Trophoblast cell (in vitro differentiated cells and primary cell): ENCODE results near the gene FAM83F.

Experiments used
- DNase-seq, 2 donors: peaks; one replicate each; pipeline ENCODE4 v3.0.0-alpha.2; 2016
- H2AFZ ChIP-seq: 2 replicates; pipeline ENCODE4 v1.6.1; 2013; ENCODE audit warnings: low read length, moderate library complexity, mild to moderate bottlenecking; ENCODE audit not compliant: insufficient read depth, poor library complexity
- H2AK5ac ChIP-seq: 2 replicates; pipeline ENCODE4 v1.6.1; 2013; ENCODE audit warnings: mild to moderate bottlenecking, low read length
- H2BK120ac ChIP-seq: 2 replicates; pipeline ENCODE4 v1.6.1; 2013; ENCODE audit warnings: low read length, mild to moderate bottlenecking, moderate library complexity; ENCODE audit not compliant: insufficient read depth, poor library complexity
- H2BK12ac ChIP-seq: 2 replicates; pipeline ENCODE4 v1.6.1; 2013; ENCODE audit warnings: mild to moderate bottlenecking, low read length, moderate library complexity
- H2BK5ac ChIP-seq: 2 replicates; pipeline ENCODE4 v1.6.1; 2013; ENCODE audit warnings: low read length, low read depth, moderate library complexity, mild to moderate bottlenecking; ENCODE audit not compliant: poor library complexity
- H3K14ac ChIP-seq: 2 replicates; pipeline ENCODE4 v1.6.1; 2013; ENCODE audit warnings: mild to moderate bottlenecking, low read length
- H3K18ac ChIP-seq: 2 replicates; pipeline ENCODE4 v1.6.1; 2013; ENCODE audit warnings: mild to moderate bottlenecking, low read length
- H3K23ac ChIP-seq: 2 replicates; pipeline ENCODE4 v1.6.1; 2013; ENCODE audit warnings: low read length
- H3K27ac ChIP-seq: 2 replicates; pipeline ENCODE4 v1.5.1; 2013; ENCODE audit warnings: low read depth, mild to moderate bottlenecking, inconsistent platforms, low read length, moderate library complexity
- H3K27me3 ChIP-seq: 2 replicates; pipeline ENCODE4 v1.6.1; 2013; ENCODE audit warnings: inconsistent platforms, mild to moderate bottlenecking, low read length, moderate library complexity; ENCODE audit not compliant: insufficient read depth
- H3K36me3 ChIP-seq, 2 experiments: 1 replicate in 1 of 2; 2 replicates in 1 of 2; pipeline ENCODE4 v1.6.1; 2013; ENCODE audit warnings: low read length in 2 of 2, mild to moderate bottlenecking in 2 of 2, moderate library complexity in 1 of 2; ENCODE audit not compliant: insufficient read depth in 2 of 2, control insufficient read depth in 1 of 2
- H3K4ac ChIP-seq: 2 replicates; pipeline ENCODE4 v1.6.1; 2013; ENCODE audit warnings: low read depth, mild to moderate bottlenecking, low read length, moderate library complexity
- H3K4me1 ChIP-seq, 2 experiments: 1 replicate in 1 of 2; 2 replicates in 1 of 2; pipeline ENCODE4 v1.6.1; 2013; ENCODE audit warnings: low read length in 2 of 2, mild to moderate bottlenecking in 2 of 2, moderate library complexity in 1 of 2; ENCODE audit not compliant: insufficient read depth in 2 of 2, control insufficient read depth in 1 of 2
- H3K4me2 ChIP-seq: 2 replicates; pipeline ENCODE4 v1.6.1; 2013; ENCODE audit warnings: inconsistent platforms, mild to moderate bottlenecking, low read length, moderate library complexity
- H3K4me3 ChIP-seq: 2 replicates; pipeline ENCODE4 v1.5.1; 2013; ENCODE audit warnings: mild to moderate bottlenecking, low read depth, low read length, inconsistent platforms
- H3K79me1 ChIP-seq: one replicate; pipeline ENCODE4 v1.6.1; 2013; ENCODE audit warnings: low read length
- H3K79me2 ChIP-seq: 2 replicates; pipeline ENCODE4 v1.6.1; 2013; ENCODE audit warnings: low read length, mild to moderate bottlenecking; ENCODE audit not compliant: control insufficient read depth, insufficient read depth, poor library complexity
- H3K9ac ChIP-seq: 2 replicates; pipeline ENCODE4 v1.6.1; 2013; ENCODE audit warnings: mild to moderate bottlenecking, low read length
- H3K9me3 ChIP-seq: 2 replicates; pipeline ENCODE4 v1.6.1; 2013; ENCODE audit warnings: low read depth, mild to moderate bottlenecking, control low read depth, inconsistent platforms, low read length; ENCODE audit not compliant: insufficient read depth
- H4K12ac ChIP-seq: 2 replicates; pipeline ENCODE4 v1.6.1; 2013; ENCODE audit warnings: low read depth, mild to moderate bottlenecking, low read length, moderate library complexity
- H4K8ac ChIP-seq: 2 replicates; pipeline ENCODE4 v1.6.1; 2013; ENCODE audit warnings: low read depth, mild to moderate bottlenecking, low read length, moderate library complexity
- H4K91ac ChIP-seq: one replicate; pipeline ENCODE4 v1.6.1; 2013; ENCODE audit warnings: low read depth, mild to moderate bottlenecking, low read length, moderate library complexity
- WGBS: extraction: QIAGEN DNeasy Blood & Tissue Kit; methylation state at CpG from one replicate; pipeline ENCODE4 v1.1.7; 2013; ENCODE audit warnings: missing lambda C conversion rate; ENCODE audit not compliant: insufficient read length, insufficient coverage; ENCODE audit errors: extremely low coverage; 5-methylcytosine and 5-hydroxymethylcytosine counted together

Gene FAM83F

DNA sequence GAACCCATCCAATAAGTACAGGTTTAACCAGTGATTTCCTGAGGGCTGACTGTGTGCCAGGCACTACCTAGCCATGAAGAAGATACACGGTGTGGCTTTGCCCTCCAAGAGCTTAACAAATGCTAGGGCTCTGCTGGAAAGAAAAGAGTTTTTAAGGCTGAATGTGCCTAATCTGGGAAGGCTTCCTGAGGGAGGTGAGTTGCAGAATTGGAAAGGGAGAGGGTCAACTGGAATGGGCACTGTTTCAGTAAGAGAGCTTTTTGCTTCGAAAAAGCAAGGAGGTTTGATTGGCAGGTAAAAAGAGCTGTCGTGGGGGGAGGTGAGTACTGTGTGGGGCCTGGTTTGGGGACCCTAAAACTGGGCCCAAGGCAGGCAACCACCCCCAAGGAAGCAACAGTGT lies 2.7 kb downstream of the FAM83F start:
- no peak overlapping the region for H2AK5ac ChIP-seq
- peaks cover 3% of the 10 kb centered on the region for H3K9me3 ChIP-seq
- no peak overlapping the region for H3K4ac ChIP-seq
- no peak overlapping the region for H4K8ac ChIP-seq
- H2BK12ac ChIP-seq, result peak overlapping the region; percentile 0
- no peak overlapping the region for H2BK5ac ChIP-seq
- no peak overlapping the region for H3K27ac ChIP-seq
- H4K91ac ChIP-seq, result peak overlapping the region; percentile 25
- H3K36me3 ChIP-seq, result no peaks in the 10 kb centered on the region
- no peak overlapping the region for H3K4me3 ChIP-seq
- no peak overlapping the region for H4K12ac ChIP-seq
- H3K9ac ChIP-seq, result no peak overlapping the region
- no CpG with 5 or more reads among the region's 3 CpGs for WGBS
- H3K4me2 ChIP-seq, result peak overlapping the region; percentile 41
- no peak overlapping the region for H3K14ac ChIP-seq
- H2BK120ac ChIP-seq, result no peak overlapping the region
- peaks cover 5% of the 10 kb centered on the region for H3K79me1 ChIP-seq
- no peaks in the 10 kb centered on the region for H3K79me2 ChIP-seq
- H3K18ac ChIP-seq, result no peak overlapping the region
- DNase-seq, result no peak
- H3K23ac ChIP-seq, result no peak overlapping the region
- no peak overlapping the region for H2AFZ ChIP-seq
- H3K27me3 ChIP-seq, result peaks cover 7% of the 10 kb centered on the region
- H3K4me1 ChIP-seq, result peaks cover 35 to 44% of the 10 kb centered on the region in 2 experiments

DNA sequence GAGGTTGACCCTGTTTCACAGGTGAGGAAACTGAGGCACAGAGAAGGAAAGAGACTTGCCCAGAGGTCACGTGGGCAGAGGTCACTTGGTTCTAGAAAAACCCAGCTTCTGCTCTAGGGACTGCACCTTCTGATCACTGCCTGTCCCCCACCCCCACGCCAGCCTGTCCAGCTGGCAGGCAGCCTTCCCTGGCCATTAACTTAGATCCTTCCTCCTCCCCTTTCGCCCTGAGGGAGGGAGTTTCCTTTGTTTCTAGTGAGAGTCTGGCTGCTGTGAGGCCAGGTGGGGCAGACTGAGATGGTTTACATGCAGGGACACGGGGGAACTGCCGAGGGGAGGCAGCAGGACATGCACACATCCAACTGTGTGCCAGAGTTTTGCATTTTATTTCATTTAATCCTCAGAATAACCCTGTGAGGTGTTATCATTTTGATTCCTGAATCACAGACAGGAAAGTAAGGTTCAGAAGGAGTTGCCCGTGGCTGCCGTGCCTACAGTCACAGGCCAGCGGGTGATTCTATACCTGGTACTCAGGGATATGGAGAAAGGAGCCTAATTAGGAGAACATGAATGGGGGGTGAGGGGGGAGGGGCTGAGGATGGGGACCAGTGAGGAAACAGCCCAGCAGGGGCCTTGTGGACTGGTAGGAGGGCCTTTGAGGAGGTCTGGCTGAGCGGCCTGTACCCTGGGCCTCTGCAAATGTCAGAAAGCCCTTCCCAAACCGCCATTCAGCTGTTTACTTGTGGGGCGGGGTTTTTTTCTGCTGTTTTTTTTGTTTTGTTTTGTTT lies 3.4 kb downstream of the FAM83F start:
- Histone ChIP-seq H3K18ac (no peak overlapping the region), H3K36me3 (no peaks in the 10 kb centered on the region), H3K9me3 (peaks cover 3% of the 10 kb centered on the region), H2AFZ (no peak overlapping the region), H3K23ac (no peak overlapping the region), H4K91ac (peak overlapping the region; percentile 25), H3K27ac (no peak overlapping the region), H2BK5ac (no peak overlapping the region), H3K4ac (no peak overlapping the region), H3K79me1 (peaks cover 5% of the 10 kb centered on the region), H3K9ac (no peak overlapping the region), H3K4me2 (peak overlapping the region; percentile 41), H4K8ac (no peak overlapping the region), H2BK120ac (no peak overlapping the region), H3K4me1 (peaks cover 36 to 45% of the 10 kb centered on the region in 2 experiments), H2BK12ac (peak overlapping the region; percentile 0), H3K27me3 (peaks cover 7% of the 10 kb centered on the region), H3K4me3 (no peak overlapping the region), H4K12ac (no peak overlapping the region), H2AK5ac (no peak overlapping the region), H3K14ac (no peak overlapping the region), H3K79me2 (no peaks in the 10 kb centered on the region)
- WGBS, result no CpG with 5 or more reads among the region's 11 CpGs
- peak; percentile 24 to 37 for DNase-seq

DNA sequence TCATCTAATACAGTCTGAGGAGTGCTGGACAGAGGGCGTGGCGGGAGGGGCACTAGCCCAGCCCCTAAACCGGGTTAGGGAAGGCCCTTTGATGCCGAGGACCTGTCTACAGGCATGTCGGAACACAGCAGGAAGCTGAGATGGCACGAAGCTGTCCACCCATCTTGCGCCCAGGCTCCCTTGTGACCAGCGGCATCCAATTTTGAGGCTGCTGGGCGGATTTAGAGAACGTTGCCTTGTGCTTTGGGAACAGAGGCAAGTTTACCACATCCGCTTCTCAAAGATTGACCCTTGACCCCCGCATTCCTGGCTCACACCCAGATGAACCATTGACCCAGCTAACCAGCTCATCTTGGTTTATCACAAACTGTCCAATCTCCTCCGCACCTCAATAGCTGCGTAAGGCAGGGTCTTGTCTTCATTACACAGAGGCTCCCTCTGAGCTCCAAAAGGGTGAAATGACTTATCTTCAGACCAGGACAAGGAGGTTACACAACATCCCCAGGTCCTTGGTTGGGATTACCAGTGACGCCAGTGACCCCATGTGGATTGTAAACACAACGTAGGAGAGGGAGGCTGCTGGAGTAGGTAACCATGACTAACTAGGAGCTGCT lies 4.5 kb downstream of the FAM83F start:
- Histone ChIP-seq H3K14ac (no peak overlapping the region), H3K27me3 (peaks cover 3% of the 10 kb centered on the region), H3K4ac (no peak overlapping the region), H2AK5ac (no peak overlapping the region), H3K4me3 (no peak overlapping the region), H2AFZ (no peak overlapping the region), H3K36me3 (no peaks in the 10 kb centered on the region), H4K91ac (no peak overlapping the region), H3K79me2 (no peaks in the 10 kb centered on the region), H3K18ac (no peak overlapping the region), H3K4me2 (no peak overlapping the region), H2BK120ac (no peak overlapping the region), H3K4me1 (peaks cover 36 to 44% of the 10 kb centered on the region in 2 experiments), H4K12ac (no peak overlapping the region), H2BK12ac (no peak overlapping the region), H2BK5ac (no peak overlapping the region), H4K8ac (no peak overlapping the region), H3K27ac (no peak overlapping the region), H3K23ac (no peak overlapping the region), H3K79me1 (peaks cover 5% of the 10 kb centered on the region), H3K9ac (no peak overlapping the region), H3K9me3 (peaks cover 2% of the 10 kb centered on the region)
- no CpG with 5 or more reads among the region's 16 CpGs for WGBS
- no peak for DNase-seq

DNA sequence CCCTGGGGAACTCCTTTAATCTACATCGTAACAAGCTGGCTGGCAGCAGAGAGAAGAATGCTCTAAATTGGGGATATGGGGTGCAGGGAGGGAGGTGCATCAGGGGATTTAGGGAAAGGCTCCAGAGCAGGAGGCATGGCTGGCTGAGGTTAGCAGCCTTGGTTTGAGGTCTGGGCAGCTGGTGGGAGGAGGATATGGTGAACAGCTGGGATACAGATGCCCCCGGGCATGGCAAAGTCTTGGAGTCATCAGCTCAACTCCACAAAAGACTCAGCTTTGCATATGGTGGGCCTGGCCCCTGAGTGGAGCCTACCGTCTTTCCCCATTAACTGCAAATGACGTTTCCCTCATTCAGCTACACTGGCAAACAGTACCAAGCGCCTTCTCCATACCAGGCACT lies 5.4 kb downstream of the FAM83F start:
- Histone ChIP-seq H3K9me3 (no peaks in the 10 kb centered on the region), H3K4ac (no peak overlapping the region), H3K27ac (no peak overlapping the region), H4K12ac (no peak overlapping the region), H3K18ac (no peak overlapping the region), H3K79me1 (peaks cover 1% of the 10 kb centered on the region), H4K91ac (no peak overlapping the region), H2BK5ac (no peak overlapping the region), H3K4me1 (peaks cover 29 to 40% of the 10 kb centered on the region in 2 experiments), H3K14ac (no peak overlapping the region), H3K4me2 (no peak overlapping the region), H3K79me2 (no peaks in the 10 kb centered on the region), H3K4me3 (no peak overlapping the region), H3K23ac (no peak overlapping the region), H4K8ac (no peak overlapping the region), H2BK12ac (no peak overlapping the region), H3K9ac (no peak overlapping the region), H2AFZ (no peak overlapping the region), H2AK5ac (no peak overlapping the region), H3K27me3 (no peaks in the 10 kb centered on the region), H3K36me3 (no peaks in the 10 kb centered on the region), H2BK120ac (no peak overlapping the region)
- no peak for DNase-seq
- no CpG with 5 or more reads among the region's 5 CpGs for WGBS
